ENCODE measurements around the gene PPP1R14D.

DNA sequence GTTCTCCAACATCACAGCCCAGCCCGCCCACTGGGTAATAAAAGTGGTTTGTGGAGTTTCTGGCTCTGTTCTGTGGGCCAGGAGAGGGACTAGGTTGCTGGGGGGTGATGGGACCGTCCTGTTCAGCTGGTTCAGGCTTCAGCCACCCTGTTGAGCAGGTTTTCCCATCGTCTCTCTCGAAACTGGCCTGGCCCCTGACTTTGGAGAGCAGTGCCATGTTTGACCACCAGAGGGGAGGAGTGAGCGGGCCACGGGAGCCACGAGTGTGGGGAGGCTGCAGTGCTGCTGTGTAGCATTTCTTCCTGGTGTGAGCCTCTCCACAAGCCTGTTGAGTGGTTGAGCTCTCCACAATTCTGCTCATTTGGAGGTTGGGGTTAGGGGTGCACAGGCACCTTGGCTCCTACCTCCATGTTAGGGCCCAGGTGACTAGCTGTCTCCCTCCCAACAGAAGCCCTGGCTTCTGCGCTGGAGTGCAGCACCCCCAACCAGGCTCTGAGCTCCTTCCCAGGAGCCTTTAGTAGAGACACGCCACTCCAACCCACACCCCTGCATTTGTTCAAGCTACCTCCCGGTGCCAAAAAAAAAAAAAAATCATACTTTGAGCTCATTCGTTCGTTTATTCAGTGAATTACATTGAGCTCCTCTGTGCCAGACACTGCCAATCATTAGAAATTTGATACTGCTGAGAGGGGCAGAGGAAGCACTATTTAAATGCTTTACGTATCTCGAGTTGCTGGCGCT is 29.3 kb upstream of the PPP1R14D start:
- TF ChIP-seq, protein P1, sequence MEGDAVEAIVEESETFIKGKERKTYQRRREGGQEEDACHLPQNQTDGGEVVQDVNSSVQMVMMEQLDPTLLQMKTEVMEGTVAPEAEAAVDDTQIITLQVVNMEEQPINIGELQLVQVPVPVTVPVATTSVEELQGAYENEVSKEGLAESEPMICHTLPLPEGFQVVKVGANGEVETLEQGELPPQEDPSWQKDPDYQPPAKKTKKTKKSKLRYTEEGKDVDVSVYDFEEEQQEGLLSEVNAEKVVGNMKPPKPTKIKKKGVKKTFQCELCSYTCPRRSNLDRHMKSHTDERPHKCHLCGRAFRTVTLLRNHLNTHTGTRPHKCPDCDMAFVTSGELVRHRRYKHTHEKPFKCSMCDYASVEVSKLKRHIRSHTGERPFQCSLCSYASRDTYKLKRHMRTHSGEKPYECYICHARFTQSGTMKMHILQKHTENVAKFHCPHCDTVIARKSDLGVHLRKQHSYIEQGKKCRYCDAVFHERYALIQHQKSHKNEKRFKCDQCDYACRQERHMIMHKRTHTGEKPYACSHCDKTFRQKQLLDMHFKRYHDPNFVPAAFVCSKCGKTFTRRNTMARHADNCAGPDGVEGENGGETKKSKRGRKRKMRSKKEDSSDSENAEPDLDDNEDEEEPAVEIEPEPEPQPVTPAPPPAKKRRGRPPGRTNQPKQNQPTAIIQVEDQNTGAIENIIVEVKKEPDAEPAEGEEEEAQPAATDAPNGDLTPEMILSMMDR (conservative IDR thresholded peaks at IDR 0.05; ENCODE audit: low read length) = peak; percentile 97
- TF ChIP-seq EZH2phosphoT487 (IDR thresholded peaks at IDR 0.05; ENCODE audit: borderline replicate concordance, low read depth, low read length) = no peak

Measured in OCI-LY7 (cell line).